ENCODE measurements around the gene ACTR1B.
"Not testable (repeated sequence)": the region's sequence is repeated elsewhere in the genome, so short reads cannot be mapped to it uniquely, and the experiment has no call there.

ACTR1B gene

GRCh38 chr2:97657986-97658690, 5.7 kb downstream of the ACTR1B start:
- DNase-seq, result no peak

- no peak for DNase-seq
Observed at GRCh38 chr2:97656905-97657587, 6.8 kb downstream of the ACTR1B start.

DNA sequence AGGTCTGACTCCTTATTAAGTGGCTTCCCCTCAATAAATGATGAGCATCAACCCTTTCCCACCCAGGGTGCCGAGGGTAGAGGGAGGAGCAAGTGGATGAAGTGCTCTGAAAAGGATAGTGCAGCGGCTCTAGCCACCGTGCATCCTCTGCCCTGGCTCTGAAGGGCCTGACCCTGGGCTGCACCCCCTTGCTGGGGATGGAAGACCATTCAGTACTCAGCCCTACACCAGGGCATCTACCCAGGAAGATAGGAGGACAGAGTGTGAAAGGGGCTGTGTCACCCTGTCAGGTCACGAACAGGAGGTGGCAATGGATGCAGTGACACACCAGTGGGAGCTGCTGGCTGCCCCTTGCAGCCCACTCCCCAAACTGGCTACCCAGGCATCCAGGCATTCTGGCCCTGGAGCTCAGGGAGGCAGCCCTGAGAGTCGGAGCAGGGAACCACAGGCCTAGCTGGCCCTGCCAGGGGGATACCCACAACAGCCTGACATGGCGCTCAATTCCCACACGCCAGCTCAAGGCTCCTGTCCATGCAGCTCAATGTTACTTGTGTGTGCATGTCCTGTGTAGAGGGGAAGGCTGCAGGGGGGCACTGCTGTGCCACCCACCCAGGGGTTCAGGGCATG, 7.6 kb downstream of the ACTR1B start:
- no peak for DNase-seq

DNA sequence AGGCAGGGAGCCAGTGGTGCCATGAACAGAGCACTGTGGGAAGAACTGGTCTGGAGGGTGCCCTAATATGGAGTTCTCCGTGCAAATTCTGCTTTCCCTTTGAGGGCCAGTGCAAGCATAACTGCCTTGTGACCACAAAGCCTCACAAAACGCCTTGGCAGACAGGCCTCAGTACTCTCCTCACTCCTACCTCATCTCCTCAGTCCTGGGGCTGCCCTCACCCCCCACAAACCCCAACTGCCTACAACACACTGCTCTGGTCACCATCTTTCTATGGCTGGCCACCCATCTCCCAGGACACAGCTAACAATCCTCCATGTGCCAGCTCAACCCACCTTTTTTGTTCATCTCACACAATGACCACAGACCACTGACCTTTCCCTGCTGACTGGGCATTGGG, 9.1 kb downstream of the ACTR1B start:
- no peak for DNase-seq

- DNase-seq, result no peak
Observed at GRCh38 chr2:97654309-97654708, 9.5 kb downstream of the ACTR1B start.

DNA sequence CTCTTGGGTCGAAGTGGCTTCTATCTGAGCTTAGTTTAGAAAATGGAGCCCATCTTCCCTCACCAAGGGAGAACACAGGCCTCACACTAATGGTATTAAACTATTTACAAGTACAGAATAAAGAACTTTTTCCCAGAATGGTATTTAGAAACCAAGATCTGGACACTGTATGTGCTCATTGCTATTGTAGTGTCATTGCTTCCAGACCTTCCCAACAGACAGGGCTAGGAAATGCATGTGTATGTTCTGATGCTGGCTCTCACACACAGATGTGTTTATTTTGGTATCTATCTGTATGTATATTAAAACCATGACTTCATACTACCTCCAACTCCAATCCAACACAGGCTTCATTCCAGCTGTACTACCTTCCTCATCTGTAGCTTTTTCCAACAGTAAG, 10.0 kb downstream of the ACTR1B start:
- no peak for DNase-seq

- no peak for DNase-seq
Observed at GRCh38 chr2:97653473-97653872, 10.4 kb downstream of the ACTR1B start.

DNA sequence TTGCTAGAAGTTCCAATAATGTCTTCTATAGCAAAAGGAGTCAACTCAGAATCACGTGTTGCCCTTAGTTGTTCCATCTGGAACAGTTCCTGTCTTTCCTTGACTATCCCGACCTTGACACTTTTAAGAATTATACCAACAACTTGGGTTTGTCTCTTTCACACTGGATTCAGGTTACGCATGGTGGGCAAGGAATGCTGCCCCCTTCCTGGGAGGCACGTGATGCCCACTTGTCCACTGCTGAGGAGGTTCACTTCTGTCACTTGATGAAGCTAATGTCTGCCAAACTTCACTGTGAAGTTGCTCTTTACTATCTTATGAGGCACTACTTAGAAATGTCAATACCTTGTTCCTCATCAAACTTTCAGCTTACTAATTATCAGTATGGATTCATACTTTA, 12.7 kb downstream of the ACTR1B start:
- DNase-seq, result no peak

DNA sequence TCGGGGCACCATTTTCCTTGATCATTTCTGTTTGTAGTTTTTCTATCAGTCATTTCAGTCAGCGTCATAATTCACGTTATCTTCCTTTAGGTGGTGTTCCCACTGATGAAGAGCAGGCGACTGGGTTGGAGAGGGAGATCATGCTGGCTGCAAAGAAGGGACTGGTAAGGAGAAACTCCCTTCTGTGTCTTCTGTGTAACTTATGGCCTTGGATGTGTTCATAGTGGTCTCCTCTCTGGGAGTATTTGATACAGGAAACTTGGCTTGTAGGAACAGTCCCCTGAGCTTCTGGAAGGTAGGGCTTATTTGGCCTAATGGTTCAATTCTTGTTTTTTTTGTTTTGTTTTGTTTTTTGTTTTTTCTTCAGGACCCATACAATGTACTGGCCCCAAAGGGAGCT, 16.9 kb downstream of the ACTR1B start:
- no peak for DNase-seq

- DNase-seq, result peak; percentile 98
Observed at GRCh38 chr2:97645695-97646629, 17.9 kb downstream of the ACTR1B start, which contains the start of gene COX5B. Gene COX5B, plus strand, starts transcription at chr2:97646062. Its CDS starts 25 bp downstream, at chr2:97646087.

- peak; percentile 36 for DNase-seq
Observed at GRCh38 chr2:97645112-97645694, 18.6 kb downstream of the ACTR1B start.

- DNase-seq, result no peak
Observed at GRCh38 chr2:97644023-97644717, 19.7 kb downstream of the ACTR1B start.

DNA sequence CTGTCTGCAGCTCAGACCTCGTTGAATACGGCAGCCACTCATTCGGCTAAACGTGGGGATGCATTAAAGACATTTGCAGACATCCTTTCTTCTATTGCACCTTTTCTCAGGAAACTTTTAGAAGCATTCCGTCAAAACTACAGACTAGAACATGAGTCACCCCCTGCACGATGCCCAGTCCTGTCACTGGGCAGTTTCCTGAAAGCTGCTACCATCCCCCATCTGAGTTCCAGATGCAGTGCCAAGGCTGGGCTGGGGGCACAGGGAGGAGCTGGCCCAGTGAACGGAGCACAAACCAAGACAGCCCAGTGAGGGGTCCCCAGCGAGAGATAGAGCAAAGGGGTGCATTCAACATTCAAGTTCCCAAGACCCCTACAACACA, 37.8 kb downstream of the ACTR1B start:
- not testable (repeated sequence) for DNase-seq

DNA sequence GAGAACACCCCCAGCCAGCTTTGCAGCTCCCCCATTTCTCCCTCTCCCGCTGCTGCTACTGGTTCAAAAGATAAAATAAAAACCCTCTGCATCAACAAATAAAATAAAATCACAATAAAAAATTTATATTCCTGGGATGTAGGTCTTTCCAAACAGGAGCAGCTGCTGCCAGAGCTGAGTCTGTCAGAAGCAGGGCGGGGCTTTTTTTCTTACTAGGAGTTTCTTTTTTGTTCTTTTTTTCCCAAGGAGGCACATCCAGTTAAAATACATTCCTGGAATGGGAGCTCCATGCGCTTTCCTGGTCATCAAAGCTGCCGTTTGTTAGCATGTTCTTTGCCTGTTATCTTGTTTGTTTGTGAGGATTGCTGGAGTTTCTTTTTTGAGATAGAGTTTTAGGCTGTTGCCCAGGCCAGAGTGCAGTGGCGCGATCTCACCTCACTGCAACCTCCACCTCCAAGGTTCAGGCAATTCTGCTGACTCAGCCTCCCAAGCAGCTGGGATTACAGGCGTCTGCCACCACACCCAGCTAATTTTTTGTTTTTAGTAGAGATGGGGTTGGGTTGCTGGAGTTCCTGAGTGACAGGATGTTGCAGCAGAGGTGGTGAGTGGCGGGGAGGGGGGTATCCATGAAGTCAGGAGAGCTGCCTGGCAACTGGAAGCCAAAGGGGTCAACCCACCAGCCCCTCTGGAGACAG, 38.3 kb downstream of the ACTR1B start:
- not testable (repeated sequence) for DNase-seq

GRCh38 chr2:97622976-97623375, 40.9 kb downstream of the ACTR1B start:
- DNase-seq, result not testable (repeated sequence)

- not testable (repeated sequence) for DNase-seq
Observed at GRCh38 chr2:97620492-97620891, 43.4 kb downstream of the ACTR1B start.

DNA sequence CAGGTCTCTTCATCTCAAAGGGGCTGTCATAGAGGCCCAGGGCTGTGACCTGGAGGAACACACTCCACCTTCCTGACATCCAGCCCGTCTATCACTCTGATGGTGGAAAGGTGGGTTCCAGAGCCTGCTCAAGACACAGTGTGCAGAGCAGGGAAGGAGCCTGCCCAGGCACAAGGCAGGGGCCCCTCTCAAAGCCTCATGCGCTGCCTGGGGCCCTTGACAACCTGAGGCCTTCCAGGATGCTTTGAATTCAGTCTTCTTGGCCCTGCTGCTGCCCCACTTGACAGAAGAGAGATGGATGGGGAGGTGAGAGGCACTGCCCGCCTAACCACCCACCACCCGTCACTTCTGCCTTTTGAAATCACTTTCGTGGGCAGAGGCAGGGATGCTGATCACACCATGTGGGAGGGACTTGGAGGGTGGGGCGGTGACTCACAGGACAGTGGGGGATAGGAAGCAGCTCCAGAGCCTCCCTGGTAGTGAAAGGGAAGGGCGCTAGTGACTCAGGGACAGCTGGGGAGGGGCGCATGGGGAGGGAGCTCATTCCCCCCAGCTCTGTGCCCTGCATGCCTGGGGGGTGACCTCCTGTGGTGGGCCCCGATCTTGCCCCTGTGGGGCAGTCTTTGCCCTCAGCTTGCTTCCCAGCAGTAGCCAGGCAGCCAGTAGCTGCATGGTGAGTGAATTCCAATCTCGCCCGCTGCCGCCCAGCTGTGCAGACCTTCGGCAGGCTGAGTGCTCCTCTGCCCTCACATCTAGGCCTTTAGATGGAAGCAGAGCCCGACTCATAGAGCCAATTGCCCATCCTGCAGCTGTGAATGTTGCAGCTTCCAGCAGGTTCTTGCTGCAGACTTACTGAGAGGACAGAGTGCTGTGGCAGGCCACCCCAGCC, 44.7 kb downstream of the ACTR1B start:
- peak; percentile 38 for DNase-seq

- no peak for DNase-seq
Observed at GRCh38 chr2:97617911-97618310, 45.9 kb downstream of the ACTR1B start.

DNA sequence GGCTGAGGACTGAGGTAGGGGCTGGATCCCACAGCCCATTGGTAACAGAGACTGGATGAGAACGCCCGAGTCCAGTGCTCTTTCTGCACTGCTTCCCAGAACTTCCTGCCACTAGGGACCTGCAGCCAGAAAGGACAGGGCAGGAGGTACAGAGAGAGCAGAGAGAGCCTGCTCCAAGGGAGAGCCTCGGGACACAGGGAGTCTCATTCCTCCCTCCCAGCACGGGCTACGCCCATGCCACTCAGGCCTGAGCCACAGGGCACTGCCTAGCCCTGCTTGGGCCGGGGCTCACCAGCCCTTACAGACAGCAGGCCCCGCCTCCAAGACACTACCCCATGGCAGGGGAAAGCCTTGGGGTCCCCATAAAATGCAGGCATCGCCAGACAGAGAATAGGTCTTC, 48.1 kb downstream of the ACTR1B start:
- not testable (repeated sequence) for DNase-seq

- DNase-seq, result not testable (repeated sequence)
Observed at GRCh38 chr2:97611895-97612294, 51.9 kb downstream of the ACTR1B start.

All from MV-4-11 (cell line).